Activated CD4-positive, alpha-beta T cell treated with anti-CD3 and anti-CD28 coated beads, Interleukin-2, amount 50 U/mL, for 24 hours (primary cell): ENCODE data around the gene SLC26A8.
"Not testable (repeated sequence)": the region's sequence is repeated elsewhere in the genome, so short reads cannot be mapped to it uniquely, and the experiment has no call there.

Experiments
- DNase-seq, 2 donors: peaks; one replicate each; pipeline ENCODE4 v3.0.0-alpha.2; 2020; ENCODE audit warnings: low read depth in 1 of 2, low spot score in 1 of 2

Gene SLC26A8

GRCh38 chr6:35919085-35919826 is 105.2 kb downstream of the SLC26A8 start:
- no peak for DNase-seq

GRCh38 chr6:35916893-35917292 is 107.5 kb downstream of the SLC26A8 start:
- not testable (repeated sequence) for DNase-seq

GRCh38 chr6:35916056-35916455 is 108.4 kb downstream of the SLC26A8 start:
- no peak for DNase-seq

- DNase-seq = no peak
These were observed 109.9 kb downstream of the SLC26A8 start for GRCh38 chr6:35914536-35914935.

- DNase-seq = no peak
These were observed 112.4 kb downstream of the SLC26A8 start for GRCh38 chr6:35911871-35912653.

- DNase-seq = not testable (repeated sequence)
These were observed 114.9 kb downstream of the SLC26A8 start for GRCh38 chr6:35909571-35909970.

GRCh38 chr6:35908753-35909401 is 115.6 kb downstream of the SLC26A8 start:
- not testable (repeated sequence) for DNase-seq

GRCh38 chr6:35907750-35908149 is 116.7 kb downstream of the SLC26A8 start:
- DNase-seq = no peak

GRCh38 chr6:35906499-35906846 is 118.0 kb downstream of the SLC26A8 start:
- DNase-seq = no peak

- DNase-seq = no peak
These were observed 118.5 kb downstream of the SLC26A8 start for GRCh38 chr6:35905841-35906498.

GRCh38 chr6:35905141-35905785 is 119.2 kb downstream of the SLC26A8 start:
- DNase-seq = no peak

- DNase-seq = no peak
These were observed 120.8 kb downstream of the SLC26A8 start for GRCh38 chr6:35903679-35904078.

GRCh38 chr6:35900448-35900847 is 124.0 kb downstream of the SLC26A8 start:
- no peak for DNase-seq

GRCh38 chr6:35898003-35898402 is 126.4 kb downstream of the SLC26A8 start:
- no peak for DNase-seq

GRCh38 chr6:35897486-35897885 is 127.0 kb downstream of the SLC26A8 start:
- DNase-seq = no peak

- no peak for DNase-seq
These were observed 127.4 kb downstream of the SLC26A8 start for GRCh38 chr6:35897036-35897435.

GRCh38 chr6:35896228-35896627 is 128.2 kb downstream of the SLC26A8 start:
- no peak for DNase-seq

- DNase-seq = no peak
These were observed 128.9 kb downstream of the SLC26A8 start for GRCh38 chr6:35895560-35895959.

- no peak for DNase-seq
These were observed 129.7 kb downstream of the SLC26A8 start for GRCh38 chr6:35894776-35895175.
